Measurements from ENCODE around the gene WDR33. TPM values are rescaled to one million over a fixed set of nuclear protein-coding genes. Genes with fewer than 3 reads are reported as not detected.

WDR33 gene
- total and polyA plus RNA-seq, 2 of the 13 experiments (the other 11 are each of a cell fraction or from before 2014, with no cell fraction given), result 54.9 to 78.2 TPM

GRCh38 chr2:127811397-127812321 is 688 bp upstream of the WDR33 start (continued):
- TF ChIP-seq ARID3A (IDR thresholded peaks at IDR 0.05; ENCODE audit: low read depth, low read length), result 0 out of 2 replicates have a peak, but pooled peaks have one; percentile 6
- no peak for TF ChIP-seq TCF7L2 (IDR thresholded peaks at IDR 0.05; ENCODE audit: low read depth, low read length)
- TF ChIP-seq KMT2B (CRISPR knock-in tag; IDR thresholded peaks at IDR 0.05), result peak; percentile 32; the same call in 1 of the 2 replicates
- TF ChIP-seq ATAD3A (CRISPR knock-in tag; IDR thresholded peaks at IDR 0.05), result 0 out of 2 replicates have a peak, but pooled peaks have one; percentile 12
- TF ChIP-seq ZNF33B (CRISPR knock-in tag; IDR thresholded peaks at IDR 0.05), result no peak
- no peak for TF ChIP-seq BRCA1 (CRISPR knock-in tag; IDR thresholded peaks at IDR 0.05)
- TF ChIP-seq TEF (CRISPR knock-in tag; IDR thresholded peaks at IDR 0.05), result no peak
- no peak for TF ChIP-seq DBP (CRISPR knock-in tag; IDR thresholded peaks at IDR 0.05; ENCODE audit: not compliant biosample characterization)
- TF ChIP-seq LCORL (IDR thresholded peaks at IDR 0.05), result no peak
- TF ChIP-seq LCORL (CRISPR knock-in tag; IDR thresholded peaks at IDR 0.05), result no peak
- no peak for TF ChIP-seq ZKSCAN5 (CRISPR knock-in tag; IDR thresholded peaks at IDR 0.05)
- TF ChIP-seq RAD51 (IDR thresholded peaks at IDR 0.05; ENCODE audit: borderline replicate concordance), result no peak
- no peak for TF ChIP-seq ZNF652 (CRISPR knock-in tag; IDR thresholded peaks at IDR 0.05; ENCODE audit: borderline replicate concordance, low read depth)
- TF ChIP-seq ZNF180 (CRISPR knock-in tag; IDR thresholded peaks at IDR 0.05; ENCODE audit: borderline replicate concordance, low read depth), result no peak
- TF ChIP-seq AGO1 (IDR thresholded peaks at IDR 0.05; ENCODE audit: low read depth, low read length, poor library complexity, severe bottlenecking), result no peak
- TF ChIP-seq ZNF232 (CRISPR knock-in tag; IDR thresholded peaks at IDR 0.05; ENCODE audit: borderline replicate concordance), result no peak
- TF ChIP-seq TSC22D2 (CRISPR knock-in tag; IDR thresholded peaks at IDR 0.05; ENCODE audit: borderline replicate concordance), result no peak
- TF ChIP-seq PHF21A (CRISPR knock-in tag; IDR thresholded peaks at IDR 0.05), result no peak
- TF ChIP-seq ZNF562 (CRISPR knock-in tag; IDR thresholded peaks at IDR 0.05; ENCODE audit: borderline replicate concordance), result no peak
- TF ChIP-seq THAP11 (CRISPR knock-in tag; IDR thresholded peaks at IDR 0.05), result no peak
- peak; percentile 23; the same call in 1 of the 2 replicates for TF ChIP-seq ZBTB4 (CRISPR knock-in tag; IDR thresholded peaks at IDR 0.05; ENCODE audit: borderline replicate concordance)
- TF ChIP-seq SP2 (CRISPR knock-in tag; IDR thresholded peaks at IDR 0.05), result no peak
- TF ChIP-seq JUN (CRISPR knock-in tag; IDR thresholded peaks at IDR 0.05), result no peak
- no peak for TF ChIP-seq ZNF556 (CRISPR knock-in tag; IDR thresholded peaks at IDR 0.05; ENCODE audit: borderline replicate concordance)
